ENCODE data around the gene ZNF630.
"Not testable (repeated sequence)": the region's sequence is repeated elsewhere in the genome, so short reads cannot be mapped to it uniquely, and the experiment has no call there.

Gene ZNF630

DNA sequence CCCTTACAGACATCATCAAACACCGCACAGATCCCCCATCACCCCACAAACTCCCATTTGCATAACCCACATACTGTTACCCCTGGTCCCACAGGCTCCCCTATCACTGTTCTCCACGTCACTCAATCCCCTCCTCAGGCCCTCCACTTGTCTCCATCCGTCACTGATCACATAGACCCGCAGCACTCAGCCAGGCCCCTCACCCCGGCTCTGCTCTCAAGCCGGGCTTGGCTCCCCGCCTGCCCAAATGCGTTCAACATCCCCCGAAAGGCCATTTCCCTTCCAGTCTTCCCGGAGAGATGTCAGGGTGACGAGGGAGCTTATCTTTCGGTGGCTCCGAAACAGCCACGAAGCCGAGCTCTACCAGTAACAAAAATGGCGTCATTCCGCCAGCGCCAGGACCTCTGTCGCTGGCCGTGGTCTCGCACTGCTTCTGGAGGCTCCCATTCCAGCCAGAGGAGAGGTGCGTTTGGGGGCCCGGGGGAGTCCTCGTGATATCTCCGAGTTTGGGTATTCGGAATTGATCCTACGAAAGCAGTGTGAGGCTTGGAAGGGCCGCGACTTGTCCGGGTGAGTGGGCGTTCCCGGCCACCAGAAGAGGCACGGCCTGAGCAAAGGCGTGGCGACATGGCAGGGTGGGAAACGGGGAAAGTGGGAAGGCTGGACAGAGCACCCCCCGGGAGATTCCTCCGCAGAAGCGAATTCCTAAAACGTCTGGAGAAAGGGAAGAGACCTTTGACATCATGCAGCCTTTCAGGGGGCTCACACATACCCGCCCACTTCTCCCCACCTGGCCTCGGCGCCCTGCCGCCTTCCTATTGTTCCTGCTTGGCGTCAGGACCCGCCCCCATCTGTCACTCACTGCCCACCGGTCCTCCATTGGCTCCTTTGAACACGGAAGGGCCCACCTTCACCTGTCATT lies at the start of gene ZNF630:
Gene ZNF630 (minus strand): TSS at position 577 of the 922 bp plus-strand sequence. CDS start 4,754 bp downstream, outside the sequence.
- DNase-seq (ENCODE audit: low spot score): peak; percentile 16

DNA sequence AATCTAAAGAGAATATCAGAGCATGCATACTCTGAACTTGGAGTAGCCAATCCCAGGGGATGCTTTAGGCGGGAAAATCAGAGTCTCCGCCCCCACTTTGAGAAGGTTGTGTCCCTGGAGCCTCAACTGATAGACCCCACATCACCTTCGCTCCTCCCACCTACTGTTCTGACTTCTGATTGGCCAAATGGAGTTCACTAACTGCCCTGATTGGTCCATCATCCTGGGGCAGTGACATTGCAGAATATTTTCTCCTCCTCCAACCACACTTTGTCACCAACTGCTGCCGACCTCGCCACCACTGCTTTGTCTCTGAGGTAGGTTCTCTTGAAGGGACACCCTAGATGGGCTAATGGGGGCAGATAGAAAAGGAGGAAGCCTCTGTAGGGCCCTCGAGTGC lies 36.3 kb upstream of the ZNF630 start:
- DNase-seq (ENCODE audit: low spot score): no peak

DNA sequence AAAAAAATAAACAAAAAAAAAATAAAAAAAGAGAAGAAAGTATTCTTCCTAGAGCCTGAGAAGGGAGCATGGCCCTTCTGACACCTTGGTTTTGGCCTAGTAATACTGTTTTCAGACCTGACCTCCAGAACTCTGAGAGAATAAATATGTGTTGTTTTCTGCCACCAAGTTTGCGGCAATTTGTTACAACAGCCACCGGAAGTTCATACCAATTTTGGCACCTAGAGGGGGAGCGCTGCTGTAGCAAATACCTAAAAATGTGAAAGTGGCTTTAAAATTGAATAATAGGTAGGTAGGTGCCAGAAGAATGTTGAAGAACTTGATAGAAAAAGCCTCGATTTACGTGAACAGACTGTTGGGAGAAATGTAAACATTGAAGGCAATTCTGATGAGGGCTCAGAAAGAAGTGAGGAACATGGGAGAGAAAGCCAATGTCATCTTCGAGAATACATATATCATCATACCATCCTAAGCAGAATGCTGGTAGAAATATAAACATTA lies 31.5 kb upstream of the ZNF630 start:
- no peak for DNase-seq (ENCODE audit: low spot score)

DNA sequence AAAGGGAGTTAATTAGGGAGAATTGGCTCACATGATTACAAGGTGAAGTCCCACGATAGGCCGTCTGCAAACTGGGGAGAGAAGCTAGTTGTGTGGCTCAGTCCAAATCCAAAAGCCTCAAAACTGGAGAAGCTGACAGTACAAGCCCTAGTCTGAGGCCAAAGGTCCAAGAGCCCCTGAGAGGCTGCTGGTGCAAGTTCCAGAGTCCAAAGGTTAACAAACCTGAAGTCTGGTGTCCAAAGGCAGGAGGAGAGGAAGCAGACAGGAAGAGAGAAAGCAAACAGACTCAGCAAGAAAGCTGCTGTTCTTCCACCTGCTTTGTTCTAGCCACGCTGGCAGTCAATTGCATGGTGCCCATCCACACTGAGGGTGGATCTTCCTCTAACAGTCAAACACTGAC lies 30.0 kb upstream of the ZNF630 start:
- DNase-seq (ENCODE audit: low spot score): no peak

DNA sequence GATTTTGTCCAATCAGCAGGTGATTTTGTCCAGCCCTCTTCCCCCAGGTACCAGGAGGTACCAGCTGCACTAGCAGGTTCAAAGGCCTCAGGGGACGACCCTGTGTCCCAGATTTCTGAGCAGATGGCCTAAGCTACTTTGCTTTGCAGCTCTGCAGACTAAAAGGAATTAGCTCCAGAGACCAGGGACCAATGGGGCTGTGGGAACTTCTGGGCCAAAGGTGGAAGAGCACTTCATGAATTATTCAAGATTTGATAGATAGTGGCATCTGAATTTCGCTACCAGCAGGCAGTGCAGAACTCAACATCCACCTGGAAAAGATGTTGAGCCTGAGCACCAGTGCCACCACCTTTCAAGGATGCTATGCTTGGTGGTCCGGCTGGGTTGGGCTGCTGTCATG lies 21.1 kb upstream of the ZNF630 start:
- DNase-seq (ENCODE audit: low spot score): not testable (repeated sequence)

DNA sequence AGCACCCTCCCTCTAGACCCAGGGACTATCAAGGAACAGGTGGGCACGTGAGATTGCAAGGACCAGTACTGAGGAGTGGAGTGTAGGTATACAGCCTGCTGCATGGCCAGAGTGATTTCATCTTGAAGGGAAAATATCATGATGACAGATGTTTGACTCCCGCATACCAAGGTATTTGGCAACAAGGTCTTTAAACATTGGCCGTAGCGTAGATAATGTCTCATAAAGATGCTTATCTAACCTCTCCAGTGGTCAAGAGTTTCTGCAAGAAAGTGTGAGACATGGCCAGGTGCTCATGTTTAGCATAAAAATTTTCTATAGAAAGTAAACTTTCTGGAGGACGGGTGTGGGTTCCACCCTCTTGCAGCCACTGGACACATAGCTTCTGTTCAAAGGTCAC lies 18.7 kb upstream of the ZNF630 start:
- DNase-seq (ENCODE audit: low spot score): no peak

DNA sequence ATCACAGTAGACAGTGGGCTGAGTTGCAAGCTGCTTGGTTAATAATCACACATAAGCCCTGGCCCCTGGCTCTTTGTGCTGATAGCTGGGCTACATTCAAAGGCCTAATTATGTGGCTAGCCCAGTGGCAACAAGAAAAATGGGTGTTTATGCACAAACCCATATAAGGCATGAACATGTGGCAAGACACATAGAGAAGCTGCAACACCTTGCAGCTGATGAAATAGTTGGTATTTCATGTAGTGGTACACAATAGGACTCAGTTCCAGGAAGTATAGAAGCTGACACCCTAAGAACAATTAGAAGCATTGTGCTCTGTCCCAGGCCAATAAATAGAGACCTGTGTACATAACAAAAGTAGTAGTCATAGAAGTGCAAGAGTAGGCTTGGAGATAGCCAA lies 14.6 kb upstream of the ZNF630 start:
- no peak for DNase-seq (ENCODE audit: low spot score)

DNA sequence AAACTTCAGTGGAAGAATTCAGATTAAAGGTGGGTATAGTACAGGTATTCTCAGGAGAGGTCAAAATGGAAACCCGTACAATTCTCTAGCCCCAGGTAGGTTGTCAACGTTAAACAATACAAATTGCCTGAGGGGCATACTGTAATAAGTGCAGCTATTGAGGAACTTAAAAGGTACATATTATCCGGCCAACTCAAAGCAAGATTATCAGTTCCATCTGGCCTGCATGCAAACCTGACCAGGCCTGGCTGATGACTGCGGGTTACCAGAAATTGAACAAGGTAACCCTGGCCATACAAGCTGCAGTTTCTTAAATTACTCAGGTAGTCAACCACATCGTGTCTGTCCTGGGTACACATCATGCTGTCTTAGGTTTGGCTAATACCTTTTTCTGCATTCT lies 12.3 kb upstream of the ZNF630 start:
- DNase-seq (ENCODE audit: low spot score): no peak

DNA sequence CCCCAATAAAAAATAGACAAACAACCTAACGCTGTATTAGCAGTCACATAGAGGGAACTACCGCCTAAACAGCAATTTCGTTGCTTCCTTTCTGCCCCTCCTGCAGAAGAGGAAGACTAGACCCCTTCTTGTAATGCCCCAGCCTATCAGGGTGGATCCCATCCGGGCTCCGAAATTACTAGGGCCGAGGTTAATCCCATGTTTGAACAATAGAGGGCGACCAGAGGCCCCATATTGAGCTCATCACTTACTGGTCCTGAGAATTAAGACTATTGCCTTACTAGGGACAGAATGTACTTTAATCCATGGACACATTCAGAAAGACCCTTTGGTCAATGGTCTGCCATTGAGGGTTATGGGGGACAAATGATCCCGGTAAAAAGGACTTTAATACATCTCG lies 11.8 kb upstream of the ZNF630 start:
- peak; percentile 35 for DNase-seq (ENCODE audit: low spot score)

DNA sequence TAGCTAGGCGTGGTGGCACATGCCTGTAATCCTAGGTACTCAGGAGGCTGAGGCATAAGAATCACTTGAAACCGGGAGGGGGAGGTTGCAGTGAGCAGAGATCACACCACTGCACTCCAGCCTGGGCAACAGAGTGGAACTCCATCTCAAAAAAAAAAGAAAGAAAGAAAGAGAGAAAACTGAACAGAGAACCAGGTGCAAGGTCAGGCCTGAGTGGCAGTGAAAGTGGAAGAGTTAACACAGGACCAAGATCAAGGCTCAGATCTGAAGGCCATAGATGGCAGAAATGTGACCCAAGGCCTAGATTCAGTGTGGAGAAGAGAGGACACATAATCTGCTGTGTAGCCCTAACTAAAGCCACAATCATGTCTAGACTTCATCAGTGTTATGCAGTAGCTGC lies 4.9 kb upstream of the ZNF630 start:
- DNase-seq (ENCODE audit: low spot score): no peak

DNA sequence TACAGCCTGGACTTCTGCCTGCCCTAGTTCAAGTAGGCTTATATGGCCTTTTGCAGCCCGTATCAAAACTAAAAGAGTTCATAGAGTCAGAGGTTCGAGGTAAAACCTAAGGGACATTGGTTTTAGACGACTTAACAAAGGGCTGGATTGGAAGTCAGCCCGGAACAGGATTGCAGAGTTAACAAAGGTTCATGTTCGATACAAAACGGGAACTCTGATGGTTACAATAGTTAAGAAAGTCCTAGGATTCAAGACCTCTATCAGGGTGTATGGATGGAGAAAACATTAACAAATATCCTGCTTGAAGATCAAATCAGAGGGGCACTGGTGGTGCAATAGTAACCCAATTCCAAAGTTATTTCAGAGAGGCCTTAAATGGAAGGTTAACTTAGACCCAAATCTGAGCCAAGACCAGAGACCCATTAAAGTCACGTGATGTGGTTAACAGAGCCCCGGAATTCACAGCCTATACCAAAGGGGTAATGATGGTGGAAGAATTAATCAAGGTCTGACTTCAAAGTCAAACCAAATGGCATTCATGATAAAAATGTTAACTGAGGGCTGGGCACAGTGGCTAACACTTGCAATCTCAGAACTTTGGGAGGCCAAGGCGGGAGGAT lies 656 bp upstream of the ZNF630 start:
- no peak for DNase-seq (ENCODE audit: low spot score)

DNA sequence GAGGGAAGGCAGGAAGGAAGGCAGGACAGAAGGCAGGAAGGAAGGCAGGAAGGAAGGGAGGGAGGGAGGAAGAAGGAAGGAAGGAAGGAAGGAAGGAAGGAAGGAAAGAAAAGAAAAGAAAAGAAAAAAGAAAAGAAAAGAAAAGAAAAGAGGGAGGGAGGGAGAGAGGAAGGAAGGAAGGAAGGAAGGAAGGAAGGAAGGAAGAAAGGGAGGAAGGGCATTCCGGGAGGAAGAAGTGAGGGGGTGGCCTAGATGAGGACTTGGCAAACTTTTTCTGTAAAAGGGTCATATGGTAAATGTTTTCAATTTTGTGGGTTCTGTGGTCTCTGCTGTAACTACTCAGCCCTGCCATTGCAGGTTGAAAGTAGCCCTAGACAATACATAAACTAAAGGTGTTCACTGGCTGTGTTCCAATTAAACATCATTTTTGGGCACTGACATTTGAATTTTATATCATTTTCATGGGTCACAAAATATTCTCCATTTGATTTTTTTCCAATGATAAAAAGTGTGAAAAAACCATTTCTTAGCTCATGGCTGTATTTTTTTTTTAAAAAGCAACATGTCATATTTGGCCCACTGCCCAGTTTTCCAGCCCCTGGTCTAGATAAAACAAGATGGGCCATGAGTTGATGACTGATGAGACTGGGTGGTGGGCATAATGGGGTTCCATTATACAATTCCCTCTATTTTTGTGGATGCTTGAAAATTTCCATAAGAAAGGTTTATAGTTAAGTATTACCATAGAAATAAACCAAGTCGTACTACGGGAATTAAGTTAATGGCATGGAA lies 3.1 kb downstream of the ZNF630 start:
- no peak for DNase-seq (ENCODE audit: low spot score)

DNA sequence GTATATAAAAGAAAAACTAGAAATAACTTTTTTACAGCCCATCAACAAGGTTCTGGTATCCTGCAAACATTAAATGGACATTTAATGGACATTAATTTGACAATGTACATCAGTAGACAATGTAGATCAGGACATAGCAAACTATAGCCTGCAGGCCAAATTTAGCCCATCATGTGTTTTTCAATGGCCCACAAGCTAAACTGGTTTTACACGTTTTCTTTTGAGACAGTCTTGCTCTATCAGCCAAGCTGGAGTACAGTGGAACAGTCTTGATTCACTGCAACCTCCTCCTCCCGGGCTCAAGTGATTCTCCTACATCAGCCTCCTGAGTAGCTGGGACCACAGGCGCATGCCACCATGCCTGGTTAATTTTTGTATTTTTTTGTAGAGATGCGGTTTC lies 7.2 kb downstream of the ZNF630 start:
- no peak for DNase-seq (ENCODE audit: low spot score)

DNA sequence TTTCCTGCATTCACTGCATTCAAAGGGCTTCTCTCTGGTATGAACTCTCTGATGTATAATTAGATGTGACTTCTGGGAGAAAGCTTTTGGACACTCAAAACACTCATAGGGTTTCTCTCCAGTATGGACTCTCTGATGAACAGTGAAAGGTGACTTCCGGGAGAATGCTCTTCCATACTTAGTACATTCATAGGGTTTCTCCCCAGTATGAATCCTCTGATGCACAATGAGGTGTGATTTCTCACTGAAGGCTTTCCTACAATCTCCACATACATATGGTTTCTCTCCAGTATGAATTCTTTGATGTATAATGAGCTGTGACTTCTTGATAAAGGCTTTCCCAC lies 12.2 kb downstream of the ZNF630 start:
- DNase-seq (ENCODE audit: low spot score): no peak

DNA sequence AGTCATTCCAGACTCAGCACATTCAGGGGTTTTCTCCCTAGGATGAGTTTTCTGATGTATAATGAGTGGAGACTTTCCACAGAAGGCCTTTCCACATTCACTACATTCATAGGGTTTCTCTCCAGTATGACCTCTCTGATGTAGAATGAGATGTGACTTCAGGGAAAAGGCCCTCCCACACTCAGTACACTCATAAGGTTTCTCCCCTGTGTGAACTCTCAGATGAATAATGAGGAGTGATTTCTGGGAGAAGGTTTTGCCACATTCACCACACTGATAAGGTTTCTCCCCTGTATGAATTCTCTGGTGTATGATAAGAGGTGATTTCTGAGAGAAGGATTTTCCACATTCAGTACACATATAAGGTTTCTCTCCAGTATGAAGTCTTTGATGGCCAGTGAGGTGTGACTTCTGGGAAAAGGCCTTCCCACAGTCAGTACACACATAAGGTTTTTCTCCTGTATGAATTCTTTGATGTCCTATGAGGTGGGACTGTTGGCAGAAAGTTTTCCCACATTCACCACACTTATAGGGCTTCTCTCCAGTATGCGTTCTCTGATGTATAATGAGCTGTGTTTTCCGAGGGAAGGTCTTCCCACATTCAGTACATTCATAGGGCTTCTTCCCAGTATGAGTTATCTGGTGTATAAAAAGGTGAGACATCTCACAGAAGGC lies 12.7 kb downstream of the ZNF630 start:
- DNase-seq (ENCODE audit: low spot score): no peak

DNA sequence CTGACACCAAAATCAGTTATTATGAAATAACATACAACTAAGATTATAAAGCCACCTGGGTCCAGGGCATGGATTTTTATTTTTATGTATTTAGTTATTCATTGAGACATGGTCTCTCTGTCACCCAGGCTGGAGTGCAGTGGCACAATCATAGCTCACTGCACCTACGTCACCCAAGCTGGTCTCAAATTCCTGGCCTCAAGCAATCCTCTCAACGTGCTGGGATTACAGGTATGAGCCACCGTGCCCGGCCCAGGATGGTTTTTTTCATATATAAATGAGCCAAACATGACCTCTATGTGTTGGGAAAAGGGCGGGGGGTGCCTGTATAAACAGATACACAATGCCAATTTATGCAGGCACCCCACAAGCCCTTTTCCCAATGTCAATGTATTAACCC lies 24.6 kb downstream of the ZNF630 start:
- DNase-seq (ENCODE audit: low spot score): no peak

DNA sequence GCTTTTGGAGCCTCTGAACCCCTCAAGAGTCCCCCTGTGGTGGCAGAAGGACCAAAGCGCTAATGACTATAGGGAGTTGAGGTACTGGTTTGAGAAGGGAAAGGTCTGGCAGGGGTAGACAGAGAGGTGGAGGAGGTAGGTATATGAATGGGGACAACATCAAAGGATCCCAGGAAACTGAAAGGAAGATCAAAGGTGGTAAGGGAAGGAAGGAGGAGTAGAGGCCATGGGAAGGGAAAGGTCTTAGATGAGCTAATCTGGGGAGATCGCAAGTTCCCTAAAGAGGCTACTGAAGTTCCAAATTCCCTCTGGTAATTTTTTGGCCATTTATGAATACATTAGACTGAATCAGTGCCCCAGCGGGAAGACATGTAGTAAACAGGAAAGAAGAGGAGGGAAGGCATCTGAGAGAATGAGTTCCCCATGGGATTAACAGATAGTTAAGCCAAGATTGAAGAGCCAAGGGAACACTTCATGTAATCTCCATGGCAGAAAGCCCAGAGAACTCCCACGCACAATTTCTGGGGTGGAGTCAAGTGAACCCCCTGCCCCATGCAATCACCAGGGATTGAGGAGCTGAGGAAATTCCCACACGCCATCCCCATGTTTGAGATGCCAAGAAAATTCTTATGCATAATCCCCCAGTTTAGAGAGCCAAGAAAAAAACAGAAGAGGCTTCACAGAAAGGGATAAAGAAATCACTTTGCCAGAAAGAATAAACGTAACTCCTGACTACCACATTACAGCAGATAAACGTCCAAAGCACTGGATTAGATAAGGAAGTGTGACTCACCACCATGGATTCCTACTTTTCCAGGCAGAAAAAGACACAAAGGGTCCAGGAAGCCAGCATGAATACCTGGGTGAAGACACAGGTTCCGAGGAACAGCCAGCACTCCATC lies 25.8 kb downstream of the ZNF630 start:
- DNase-seq (ENCODE audit: low spot score): peak; percentile 41

DNA sequence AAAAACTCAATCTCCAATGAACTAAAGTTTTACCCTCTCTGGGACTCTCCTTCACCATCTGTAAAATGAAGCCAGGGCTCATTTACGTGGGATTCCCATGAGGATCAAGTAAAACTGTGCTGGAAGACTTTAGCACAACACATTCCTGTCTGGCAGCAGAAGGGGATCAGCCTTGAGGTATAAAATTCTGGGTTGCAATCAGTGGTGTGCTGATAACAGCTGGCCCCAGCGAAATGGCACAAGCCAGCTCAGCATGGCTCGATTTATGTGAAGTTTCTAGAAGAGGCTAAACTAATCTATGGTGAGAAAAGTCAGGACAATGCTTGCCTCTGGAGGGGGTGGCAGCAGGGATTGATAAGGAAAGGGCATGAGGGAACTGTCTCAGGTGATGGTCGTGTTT lies 28.4 kb downstream of the ZNF630 start:
- DNase-seq (ENCODE audit: low spot score): no peak

DNA sequence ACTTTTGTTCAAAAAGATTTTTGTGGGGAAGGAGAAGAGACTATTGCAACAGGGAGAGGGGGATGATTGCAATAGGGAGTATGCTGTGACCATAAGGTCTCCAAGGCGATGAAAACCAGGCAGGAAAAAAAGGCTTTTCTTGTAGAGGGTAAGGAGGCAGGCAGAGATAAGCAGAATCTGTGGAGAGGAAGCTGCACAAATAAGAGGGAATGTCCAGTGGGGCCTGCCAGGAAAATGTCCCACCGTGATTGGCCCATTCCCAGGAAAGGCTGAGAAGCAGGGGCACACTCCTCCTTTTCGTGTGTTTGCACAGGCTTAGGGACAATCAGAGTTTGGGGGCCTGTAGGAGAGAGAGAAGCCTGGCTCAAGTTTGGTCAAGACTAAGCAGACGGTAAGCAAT lies 35.5 kb downstream of the ZNF630 start:
- DNase-seq (ENCODE audit: low spot score): no peak

DNA sequence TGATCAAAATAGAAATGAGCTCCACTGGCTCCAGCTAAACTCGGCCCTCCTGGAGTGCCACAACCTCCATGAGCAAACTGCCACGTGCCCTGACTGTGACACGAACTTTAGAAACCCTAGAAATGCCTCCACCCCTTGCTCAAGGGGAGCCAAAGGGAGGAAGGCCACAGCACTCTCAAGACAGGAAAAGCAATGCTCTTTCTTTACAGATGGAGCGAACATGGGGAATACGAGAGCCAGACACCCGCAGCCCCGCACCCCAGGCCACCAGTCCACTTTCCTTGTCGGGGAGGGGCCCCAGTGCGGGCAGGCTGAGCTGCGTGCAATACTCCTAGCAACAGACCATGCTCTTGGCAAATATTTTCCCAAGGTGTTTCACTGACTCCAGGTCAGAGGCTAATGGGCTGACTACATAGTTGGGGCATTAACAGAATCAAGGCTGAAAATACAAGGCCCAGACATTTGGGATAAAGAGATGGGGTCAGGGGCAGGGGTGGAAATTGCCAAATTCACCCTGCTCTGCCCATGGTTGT lies 40.7 kb downstream of the ZNF630 start:
- DNase-seq (ENCODE audit: low spot score): not testable (repeated sequence)

DNA sequence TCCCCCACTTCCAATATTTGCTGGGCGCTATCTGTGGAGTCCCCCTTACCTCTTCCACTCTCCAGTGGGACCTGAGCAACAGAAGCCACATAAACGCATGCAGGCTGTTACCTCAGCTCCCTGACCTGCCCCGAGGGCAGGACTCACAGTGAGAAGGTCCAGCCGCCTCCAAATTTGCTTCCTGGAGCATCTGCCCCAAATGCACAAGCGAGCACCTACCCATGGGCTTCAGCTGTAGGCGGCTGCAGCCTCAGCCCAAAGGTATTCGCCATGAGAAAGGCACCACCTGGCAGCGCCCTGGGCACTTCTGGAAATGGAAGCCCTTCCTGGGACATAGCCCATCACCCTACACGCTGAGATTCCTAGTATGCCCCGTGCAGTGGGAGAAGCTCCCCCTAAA lies 41.2 kb downstream of the ZNF630 start:
- DNase-seq (ENCODE audit: low spot score): no peak

All from kidney capillary endothelial cell (primary cell).